GM19468 (cell line): ENCODE results near the gene SLC6A19.
"Not testable (repeated sequence)": the region's sequence is repeated elsewhere in the genome, so short reads cannot be mapped to it uniquely, and the experiment has no call there.

Experiments used
- ATAC-seq: cut with Tn5 transposase; IDR thresholded peaks from one replicate; pipeline ENCODE4 v1.9.1; 2021; ENCODE audit warnings: mild to moderate bottlenecking, moderate library complexity, moderate number of reproducible peaks; ENCODE audit not compliant: unreplicated experiment; ENCODE audit errors: extremely low read depth

SLC6A19 gene

DNA sequence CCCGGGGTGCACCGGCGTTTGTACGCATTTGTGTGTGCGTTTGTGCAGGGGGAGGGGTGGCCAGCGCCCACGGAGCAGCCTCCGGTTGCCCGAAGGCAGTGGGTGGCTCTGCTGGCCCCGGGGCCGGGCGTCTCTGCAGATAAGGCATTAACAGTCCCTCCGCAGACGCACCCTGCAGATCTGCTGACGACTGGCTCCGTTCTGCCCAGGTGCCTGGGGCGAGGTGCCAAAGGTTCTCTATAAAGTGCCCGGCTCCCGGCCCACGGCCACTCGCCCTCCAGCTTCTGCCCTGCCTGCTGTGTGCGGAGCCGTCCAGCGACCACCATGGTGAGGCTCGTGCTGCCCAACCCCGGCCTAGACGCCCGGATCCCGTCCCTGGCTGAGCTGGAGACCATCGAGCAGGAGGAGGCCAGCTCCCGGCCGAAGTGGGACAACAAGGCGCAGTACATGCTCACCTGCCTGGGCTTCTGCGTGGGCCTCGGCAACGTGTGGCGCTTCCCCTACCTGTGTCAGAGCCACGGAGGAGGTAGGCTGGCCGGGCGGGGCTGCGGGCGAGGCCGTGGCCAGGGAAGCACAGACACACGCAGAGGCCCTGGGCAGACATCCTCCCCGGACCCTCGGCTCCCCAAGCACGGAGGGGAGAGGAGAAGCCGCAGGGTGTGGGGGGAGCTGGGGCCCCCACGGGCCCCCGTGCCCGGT lies at the start of gene SLC6A19:
SLC6A19 (plus strand) TSS at position 269 of the 699 bp plus-strand sequence; CDS start at position 325, 56 bp downstream.
- ATAC-seq: no peak

DNA sequence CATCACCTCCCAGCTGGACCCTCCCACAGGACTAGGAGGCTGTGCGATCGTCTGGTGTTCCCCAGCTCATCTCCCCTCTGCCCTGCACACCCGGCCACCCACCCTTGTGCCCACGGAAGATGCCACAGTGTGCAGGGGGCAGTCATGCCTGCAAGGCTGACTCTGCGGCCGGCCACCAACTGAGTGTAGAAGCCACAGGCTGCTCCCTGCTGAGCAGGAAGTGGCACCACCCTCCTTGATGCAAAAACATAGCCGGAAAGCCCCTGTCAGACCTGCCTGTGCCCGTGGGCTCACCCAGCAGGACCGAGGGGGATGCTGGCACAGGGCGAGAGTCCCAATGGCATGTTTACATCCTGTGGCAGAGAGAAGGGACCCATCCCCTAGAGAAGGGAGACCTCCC lies 49.2 kb upstream of the SLC6A19 start:
- no peak for ATAC-seq

DNA sequence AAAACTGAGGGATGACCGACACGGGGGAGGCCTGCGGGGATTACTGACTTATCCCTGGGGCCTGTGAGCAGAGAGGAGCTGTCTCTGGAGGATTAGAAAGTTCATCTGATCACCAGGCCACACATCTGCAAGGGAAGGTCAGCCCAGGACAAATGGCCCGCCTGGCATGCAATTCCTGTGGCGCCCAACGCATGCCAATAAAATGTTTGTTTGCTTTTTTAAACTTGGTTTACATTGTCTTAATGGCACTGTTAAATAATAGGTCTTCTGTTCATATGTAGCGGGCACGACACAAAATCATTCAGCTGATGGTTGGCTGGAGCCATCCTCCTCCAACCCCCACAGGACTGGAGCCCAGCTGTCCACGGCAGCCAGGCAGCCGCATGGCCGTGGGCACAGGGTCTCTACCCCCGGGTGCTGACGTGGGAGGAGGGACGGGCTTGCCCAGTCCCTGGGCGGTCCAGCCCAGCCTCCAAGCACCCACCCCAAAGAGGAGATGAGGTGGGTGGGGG lies 48.6 kb upstream of the SLC6A19 start:
- ATAC-seq: no peak

DNA sequence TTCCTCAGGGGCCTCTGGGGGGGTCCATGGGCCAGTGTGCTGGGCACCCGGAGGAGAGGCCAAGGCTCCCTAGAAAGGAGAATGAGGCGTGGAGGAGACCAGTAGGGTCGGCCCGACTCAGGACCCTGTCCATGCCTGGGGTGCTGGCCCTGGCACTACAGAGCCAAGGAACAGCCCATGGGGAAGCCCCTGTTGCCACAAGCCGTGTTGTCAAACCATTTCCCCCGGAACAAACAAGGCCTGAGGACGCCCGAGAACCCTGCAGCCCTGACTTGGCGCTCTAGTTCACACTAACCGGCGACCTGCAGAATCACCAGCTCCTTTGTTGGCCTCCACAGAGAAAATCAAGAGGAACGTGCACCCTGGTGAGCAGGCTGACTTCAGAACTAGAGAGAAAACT lies 48.0 kb upstream of the SLC6A19 start:
- no peak for ATAC-seq

DNA sequence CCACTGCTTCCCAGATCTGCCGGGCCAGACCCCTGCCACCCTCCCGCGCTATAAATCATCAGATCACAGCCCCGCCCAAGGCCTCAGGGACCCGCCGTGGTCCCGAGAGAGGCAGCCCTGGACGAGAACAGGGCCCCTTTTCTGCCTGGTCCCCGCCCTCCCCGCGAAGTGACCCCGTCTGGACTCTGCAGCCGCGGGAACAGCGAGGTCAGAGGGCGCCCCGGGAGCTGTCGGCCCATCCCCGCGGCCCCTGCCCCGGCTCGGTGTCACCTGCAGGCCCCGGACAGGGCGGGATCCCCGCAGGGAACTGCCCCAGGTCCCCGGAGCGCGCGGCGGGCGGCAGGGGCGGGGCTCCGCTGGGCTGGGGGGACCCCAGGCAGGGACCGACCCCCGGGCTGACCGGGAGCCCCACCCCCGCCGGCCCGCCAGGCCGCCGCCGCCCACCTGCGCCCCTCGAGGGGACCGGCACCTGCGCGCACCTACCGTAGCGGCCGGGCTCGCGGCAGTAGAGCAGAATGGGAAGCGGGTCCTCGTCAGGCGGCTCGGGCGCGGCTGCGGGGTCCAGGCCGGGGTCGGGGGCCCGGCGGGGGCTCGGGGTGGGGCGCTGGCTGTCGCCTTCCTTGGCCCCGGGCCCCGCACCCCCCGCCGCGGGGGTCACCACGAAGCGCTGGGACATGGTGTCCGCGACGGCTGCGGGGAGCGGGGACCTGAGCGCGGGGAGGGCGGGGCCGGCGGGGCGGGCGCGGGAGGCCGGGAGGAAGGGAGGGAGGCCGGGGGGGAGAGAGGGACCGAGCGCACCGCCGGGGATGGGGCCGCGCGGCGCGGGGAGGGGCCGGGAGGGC lies 46.0 kb upstream of the SLC6A19 start:
- no peak for ATAC-seq

DNA sequence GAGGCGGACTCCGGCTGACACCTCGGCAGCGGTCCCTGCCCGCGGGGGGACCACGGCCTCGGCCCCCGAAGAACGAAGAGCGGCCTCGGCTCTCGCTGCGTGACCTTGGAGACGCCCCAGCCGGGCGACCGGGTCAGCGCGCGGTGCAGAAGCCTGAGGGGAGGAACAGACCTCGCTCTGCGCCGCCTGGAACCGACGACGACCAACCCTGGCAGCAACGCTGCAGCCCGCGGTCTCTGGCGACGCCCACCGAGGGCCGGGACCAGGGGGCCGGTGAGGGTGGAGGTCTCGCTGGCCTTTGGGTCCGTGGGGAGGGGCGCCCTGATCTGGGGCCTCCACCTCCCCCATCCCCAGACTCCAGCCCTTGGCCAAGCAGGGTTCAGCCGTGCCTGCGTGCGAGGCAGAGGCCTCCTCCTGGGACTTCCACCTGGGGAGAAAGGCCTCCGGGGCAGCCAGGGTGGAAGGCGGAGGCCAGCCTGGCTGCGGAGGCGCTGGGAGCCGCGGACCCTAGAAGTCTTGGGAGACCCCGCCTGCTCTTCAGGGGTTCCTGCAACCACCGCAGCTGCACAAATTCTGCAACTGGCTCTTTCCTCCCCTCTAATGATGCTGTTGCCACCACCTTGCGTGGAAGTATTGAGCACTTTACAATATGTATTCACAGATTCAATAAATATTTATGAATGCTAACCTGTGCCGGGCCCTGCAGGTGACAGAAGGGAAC lies 45.2 kb upstream of the SLC6A19 start:
- no peak for ATAC-seq

DNA sequence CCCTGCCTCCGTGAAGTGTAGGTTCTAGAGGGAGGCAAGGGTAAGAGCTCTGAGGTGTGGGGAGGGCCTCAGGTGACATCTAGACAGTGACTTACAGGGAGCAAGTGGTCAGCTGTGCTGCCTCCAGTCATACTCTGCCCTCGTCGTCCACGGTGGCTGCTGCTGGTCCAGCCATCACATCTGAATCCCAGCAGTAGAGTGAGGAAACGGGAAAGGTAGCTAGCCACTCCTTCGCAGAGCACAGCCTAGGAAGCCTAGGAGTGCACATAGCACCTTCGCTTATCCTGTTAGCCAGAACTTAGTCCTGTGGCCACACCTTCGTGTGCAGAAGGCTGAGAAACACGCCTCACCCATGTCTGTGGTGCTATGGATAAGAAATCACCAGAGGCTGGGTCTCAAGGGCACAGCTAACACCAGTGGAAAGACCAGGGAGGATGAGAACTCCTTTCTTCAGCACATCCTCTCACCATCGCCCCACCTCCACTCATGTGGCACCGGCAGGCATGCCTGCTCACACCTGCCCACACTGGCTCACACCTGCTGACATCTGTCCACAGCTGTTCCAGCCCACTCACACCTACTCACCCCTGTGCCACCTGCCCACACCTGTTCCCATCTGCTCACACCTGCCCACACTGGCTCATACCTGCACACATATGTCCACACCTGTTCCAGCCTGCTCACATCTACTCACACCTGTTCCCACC lies 44.5 kb upstream of the SLC6A19 start:
- no peak for ATAC-seq

DNA sequence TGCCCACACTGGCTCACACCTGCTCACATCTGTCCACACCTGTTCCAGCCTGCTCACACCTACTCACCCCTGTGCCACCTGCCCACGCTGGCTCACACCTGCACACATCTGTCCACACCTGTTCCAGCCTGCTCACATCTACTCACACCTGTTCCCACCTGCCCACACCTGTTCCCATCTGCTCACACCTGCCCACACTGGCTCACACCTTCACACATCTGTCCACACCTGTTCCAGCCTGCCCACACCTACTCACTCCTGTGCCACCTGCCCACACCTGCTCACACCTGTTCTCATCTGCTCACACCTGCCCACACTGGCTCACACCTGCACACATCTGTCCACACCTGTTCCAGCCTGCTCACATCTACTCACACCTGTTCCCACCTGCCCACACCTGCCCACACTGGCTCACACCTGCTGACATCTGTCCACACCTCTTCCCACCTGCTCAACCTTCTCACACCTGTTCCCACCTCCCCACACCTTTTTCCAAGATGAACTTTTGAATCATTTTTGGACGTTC lies 43.9 kb upstream of the SLC6A19 start:
- not testable (repeated sequence) for ATAC-seq

DNA sequence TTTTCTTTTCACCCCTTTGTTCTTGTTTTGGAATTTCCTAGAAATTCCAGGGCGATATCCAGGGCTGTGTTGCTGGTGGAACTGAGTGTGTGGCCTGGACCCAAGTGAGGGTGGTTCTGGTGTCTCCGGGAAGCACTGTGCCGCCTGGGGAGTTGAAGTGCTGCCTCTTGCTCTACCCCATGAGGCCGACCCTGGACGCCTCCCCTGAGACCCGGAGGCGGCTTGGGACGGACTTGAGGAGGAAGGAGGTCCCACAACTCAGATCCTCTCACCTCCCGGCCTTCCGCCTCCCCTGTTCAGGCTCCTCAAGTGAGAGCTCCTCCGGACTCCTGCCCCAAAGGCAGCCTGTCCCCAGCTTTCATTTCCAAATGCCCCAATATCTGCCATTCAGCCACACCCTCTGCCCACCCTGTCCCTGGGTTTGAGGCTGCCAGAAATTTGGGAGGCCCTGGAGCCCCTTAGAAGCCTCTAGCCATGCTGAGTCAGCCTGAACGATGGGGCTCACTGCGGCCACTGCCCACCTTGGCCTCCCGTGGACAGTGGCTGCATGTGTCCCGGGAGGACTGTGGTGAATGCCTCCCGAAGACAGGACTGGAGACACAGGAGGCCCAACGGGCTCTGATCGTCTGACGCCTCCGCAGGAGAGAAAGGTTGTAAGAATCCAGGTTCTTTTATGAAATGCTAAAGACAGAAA lies 42.6 kb upstream of the SLC6A19 start:
- ATAC-seq: no peak

DNA sequence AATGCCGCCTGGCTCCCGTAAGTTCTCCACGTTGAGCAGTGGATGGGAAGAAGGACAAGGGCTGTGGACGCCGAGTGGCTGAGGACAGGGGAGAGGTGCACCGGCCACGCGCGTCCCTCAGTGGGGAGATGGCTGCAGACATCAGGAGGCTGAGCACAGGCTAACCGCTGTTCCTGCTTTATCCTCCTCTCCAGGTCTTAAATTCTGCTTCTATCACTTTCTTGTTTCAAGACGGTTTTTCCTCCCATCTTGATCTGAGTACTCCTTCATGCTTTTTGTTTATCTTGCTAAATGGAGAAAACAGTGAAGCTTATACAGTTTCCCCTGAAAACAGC lies 42.1 kb upstream of the SLC6A19 start:
- no peak for ATAC-seq

DNA sequence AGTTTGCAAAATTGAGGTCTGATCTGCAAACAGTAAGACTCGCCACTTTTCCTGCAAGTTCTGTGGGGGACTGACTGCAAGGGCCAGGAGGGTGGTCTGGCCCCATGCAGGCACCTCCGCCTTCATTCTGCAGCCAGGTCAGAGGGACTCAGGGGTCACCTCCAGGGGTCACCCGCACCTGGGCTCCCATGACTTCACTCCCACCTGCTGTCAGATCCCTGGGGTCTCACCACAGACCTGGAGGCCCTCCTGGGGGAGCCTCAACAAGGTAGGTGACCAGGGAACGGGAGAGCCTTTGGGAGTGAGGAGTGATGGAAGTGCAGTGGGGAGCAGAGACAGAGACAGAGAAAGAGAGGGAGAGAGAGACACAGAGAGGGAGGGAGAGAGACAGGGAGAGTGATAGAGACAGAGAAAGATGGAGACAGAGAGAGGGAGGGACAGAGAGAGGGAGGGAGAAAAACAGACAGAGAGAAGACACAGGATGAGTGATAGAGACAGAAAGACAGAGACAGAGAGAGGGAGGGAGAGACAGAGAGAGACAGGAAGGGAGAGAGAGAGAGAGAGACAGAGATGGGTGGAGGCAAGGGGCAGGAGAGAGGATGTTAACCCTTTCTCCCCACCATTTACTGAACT lies 41.5 kb upstream of the SLC6A19 start:
- no peak for ATAC-seq

DNA sequence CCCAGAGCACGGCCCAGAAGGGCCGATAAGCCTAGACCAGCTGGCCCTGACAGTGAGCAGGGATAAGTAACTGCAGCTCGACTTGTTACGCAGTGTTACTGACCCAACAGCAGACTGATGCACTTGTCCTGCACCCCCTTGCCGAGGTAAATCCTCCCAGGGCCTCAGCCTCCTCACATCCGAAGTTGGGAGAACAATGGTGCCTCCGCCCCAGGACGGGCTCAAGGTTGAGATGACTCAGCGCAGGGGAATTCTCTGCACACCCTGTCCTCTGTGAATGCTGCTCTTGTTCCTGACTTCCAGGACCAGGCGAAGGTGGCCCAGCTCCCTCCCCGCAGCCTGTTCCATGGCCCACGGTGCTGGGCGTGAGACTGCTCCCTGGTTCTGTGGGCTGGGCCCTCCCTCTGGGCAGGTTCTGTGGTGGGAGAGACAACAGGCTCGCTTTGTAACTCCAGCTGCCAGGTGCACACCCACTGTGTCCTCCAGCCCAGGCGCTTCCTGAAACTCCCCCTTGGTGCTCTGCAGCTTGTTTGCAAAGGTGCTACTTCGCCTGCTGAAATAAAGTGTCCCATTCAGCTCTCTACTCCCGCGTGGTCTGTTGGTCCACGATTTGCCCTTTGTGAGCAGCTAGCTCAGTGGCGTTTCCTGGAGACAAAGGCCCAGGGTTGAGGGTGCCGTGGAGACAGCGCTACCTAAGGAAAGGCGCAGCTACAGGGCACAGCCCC lies 40.1 kb upstream of the SLC6A19 start:
- ATAC-seq: no peak

DNA sequence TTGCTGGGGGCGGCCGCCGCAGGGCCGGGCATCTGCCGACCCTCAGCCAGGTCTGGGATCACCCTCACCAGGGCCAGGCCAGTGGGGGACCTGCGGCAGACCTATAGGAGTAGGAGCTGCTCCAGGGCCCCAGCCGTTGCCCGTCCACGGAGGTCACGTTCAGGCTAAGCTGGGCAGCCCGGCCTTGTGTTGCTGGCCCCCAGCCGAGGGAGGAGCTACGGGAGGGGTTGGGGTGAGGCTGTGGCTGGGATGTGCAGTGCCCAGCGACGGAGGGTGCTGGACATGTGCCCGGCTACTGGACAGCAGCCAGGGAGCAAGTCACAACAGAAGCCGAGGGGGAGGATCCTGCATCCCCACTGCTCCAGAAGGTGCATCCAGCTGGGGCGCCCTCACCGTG lies 39.6 kb upstream of the SLC6A19 start:
- no peak for ATAC-seq

DNA sequence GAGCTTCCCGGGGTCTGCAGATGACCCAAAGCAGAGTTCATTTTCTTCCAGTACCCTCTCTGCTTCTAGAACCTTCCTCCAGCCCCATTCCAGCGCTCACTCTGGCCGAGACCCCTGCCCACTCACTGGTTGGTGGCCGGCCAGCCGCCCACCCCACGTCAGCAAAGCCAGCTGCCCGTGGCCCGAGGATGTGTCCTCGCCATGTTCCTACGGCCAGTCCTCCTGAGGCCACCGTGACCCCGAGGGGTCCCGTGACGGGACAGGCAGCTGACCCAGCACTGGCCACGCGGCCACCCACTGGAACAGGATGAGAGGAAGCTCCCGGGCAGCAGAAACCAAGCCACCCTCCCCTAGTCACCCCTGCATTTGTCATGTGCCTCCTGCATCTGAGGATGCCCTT lies 39.1 kb upstream of the SLC6A19 start:
- ATAC-seq: no peak

DNA sequence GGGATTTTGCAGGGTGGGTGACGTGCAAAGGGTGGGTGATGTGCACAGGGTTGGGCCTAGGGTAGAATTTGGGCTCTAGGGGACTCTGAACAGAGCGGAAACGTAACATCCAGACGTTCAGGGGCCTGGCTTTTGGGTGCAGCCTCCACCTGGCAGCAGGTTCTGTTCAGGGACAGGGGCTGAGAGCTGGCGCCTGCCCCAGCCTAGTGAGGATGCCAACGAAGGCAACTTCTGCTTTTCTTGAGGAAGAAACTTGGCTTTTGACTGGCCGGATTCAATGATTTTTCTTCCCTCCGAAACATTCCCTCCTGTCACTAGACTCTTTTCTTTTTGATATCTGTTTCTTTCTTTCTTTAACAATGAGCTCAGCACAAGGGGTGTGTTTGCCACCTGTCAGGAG lies 38.6 kb upstream of the SLC6A19 start:
- ATAC-seq: no peak

DNA sequence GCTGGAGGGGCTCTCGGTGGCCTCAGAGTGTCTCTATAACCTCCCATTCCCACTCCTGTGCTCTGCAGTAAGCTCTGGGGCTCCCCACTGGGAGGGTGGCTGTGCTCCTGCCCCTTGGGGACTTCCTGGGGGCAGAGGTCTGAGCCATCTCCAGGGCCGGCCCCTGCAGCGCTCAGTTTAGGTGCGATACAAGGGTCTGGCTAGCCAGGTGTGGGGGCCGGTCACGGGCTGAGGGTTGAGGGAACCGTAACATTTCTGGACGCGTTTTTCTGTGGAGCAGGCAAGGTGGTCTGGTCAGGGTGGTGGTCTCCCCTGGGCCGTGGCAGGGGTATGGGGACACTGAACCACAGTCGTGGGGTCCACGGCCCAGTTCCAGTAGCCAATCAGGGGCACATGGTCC lies 38.0 kb upstream of the SLC6A19 start:
- no peak for ATAC-seq

DNA sequence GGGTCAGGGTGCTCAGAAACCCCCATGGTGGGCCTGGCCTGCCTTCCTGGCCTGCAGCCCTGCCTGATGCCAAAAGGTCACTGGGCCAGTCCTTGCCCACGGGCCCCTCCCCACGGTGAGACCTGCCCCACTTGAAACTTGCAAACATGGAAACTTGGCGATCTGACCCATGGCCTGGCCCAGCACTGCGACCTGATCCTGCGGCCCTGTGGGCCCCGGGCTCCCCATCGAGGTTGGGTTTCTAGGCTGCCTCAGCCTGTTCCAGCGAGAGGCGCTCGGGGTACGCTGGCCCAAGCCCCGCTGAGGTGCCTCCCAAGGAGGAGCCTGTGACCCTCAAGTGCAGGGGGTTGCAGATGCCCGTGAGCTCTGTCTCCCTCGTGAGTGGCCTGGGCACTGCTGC lies 37.5 kb upstream of the SLC6A19 start:
- no peak for ATAC-seq
